Thyroid gland (tissue), 4 donors: ENCODE results near the gene PNPLA1. TPM values are rescaled to one million over a fixed set of nuclear protein-coding genes. Genes with fewer than 3 reads are reported as not detected.

Source experiments
- DNase-seq, 2 donors: peaks; one replicate each; pipeline ENCODE4 v3.0.0-alpha.2; 2019
- H3K27ac ChIP-seq, 3 donors: fragments of 200-600 bp; sonication (generic); 1 replicate in 2 of 3; 2 replicates in 1 of 3; pipeline ENCODE4 v1.5.1; 2016 to 2019; ENCODE audit warnings: mild to moderate bottlenecking in 1 of 3, moderate library complexity in 1 of 3
- H3K27me3 ChIP-seq: fragments of 200-600 bp; sonication (generic); one replicate; pipeline ENCODE4 v1.5.1; 2019
- H3K36me3 ChIP-seq, 2 donors: fragments of 200-600 bp; sonication (generic); one replicate each; pipeline ENCODE4 v1.5.1; 2016 to 2019
- H3K4me1 ChIP-seq, 2 donors: fragments of 200-600 bp; sonication (generic); one replicate each; pipeline ENCODE4 v1.5.1; 2017 to 2019
- H3K4me3 ChIP-seq, 3 donors: fragments of 200-600 bp; sonication (generic); replicated peaks in 1 of 3; 1 replicate in 2 of 3; 2 replicates in 1 of 3; pipeline ENCODE4 v1.5.1; 2016; ENCODE audit warnings: mild to moderate bottlenecking in 1 of 3
- H3K9me3 ChIP-seq: fragments of 200-600 bp; sonication (generic); one replicate; pipeline ENCODE4 v1.5.1; 2017
- CTCF ChIP-seq, 6 experiments: fragments of 200-600 bp in 3 of 6; fragments of 450-650 bp in 3 of 6; sonication (generic) in 3 of 6; IDR thresholded peaks; one replicate each; pipeline ENCODE4 v1.5.1; 2016 to 2019; ENCODE audit warnings: antibody characterized with exemption in 6 of 6, mild to moderate bottlenecking in 2 of 6, inconsistent platforms in 1 of 6, moderate library complexity in 1 of 6
- POLR2A ChIP-seq, 2 donors: fragments of 450-650 bp; IDR thresholded peaks; one replicate each; pipeline ENCODE4 v1.6.1; 2017; ENCODE audit warnings: antibody characterized with exemption in 2 of 2, mild to moderate bottlenecking in 2 of 2, moderate library complexity in 1 of 2
- WGBS, 2 donors: methylation state at CpG; one replicate each; pipeline ENCODE4 v1.1.5; 2017; 5-methylcytosine and 5-hydroxymethylcytosine counted together
- intact Hi-C: fragments of 100-400 bp; cut with DNase I; formaldehyde crosslinking; loops from one replicate; pipeline ENCODE4 v1.15.1; 2023
- total RNA-seq, 4 donors: library from RNA; depleted of rRNA; stranded (reverse); fragments of >200 nt; gene quantifications; one replicate each; pipeline ENCODE4 v1.2.3, GENCODE V29; 2016

PNPLA1 gene
- total RNA-seq, 4 donors from 2014 or later = 0.11 TPM; not detected in 3

DNA sequence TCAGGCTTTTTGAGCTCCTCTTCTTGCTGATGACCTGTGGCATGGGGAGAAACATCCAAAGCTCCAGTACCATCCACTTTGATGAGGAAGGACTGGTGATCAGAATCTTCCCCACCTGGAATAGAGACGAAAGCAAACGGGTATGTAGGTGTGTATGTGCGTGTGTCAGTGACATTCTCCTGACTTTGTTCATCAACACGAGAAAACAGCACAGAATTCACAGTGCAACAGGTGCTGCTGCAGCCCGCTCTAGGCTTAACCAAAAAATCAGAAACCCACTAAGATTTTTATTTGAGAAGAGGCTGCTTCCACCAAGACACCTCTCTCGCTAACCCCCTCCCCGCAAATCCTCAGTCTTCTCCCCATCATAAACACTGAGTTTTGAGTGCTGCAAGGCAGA, 58.7 kb downstream of the PNPLA1 start:
- H3K4me3 ChIP-seq = no peak overlapping the region
- no peaks in the 10 kb centered on the region for H3K36me3 ChIP-seq
- no peak for DNase-seq
- H3K4me1 ChIP-seq = no peaks in the 10 kb centered on the region
- no peaks in the 10 kb centered on the region for H3K27me3 ChIP-seq
- intact Hi-C loops = no loop called here
- H3K9me3 ChIP-seq = no peaks in the 10 kb centered on the region
- no peak for TF ChIP-seq CTCF (IDR thresholded peaks at IDR 0.05)
- TF ChIP-seq POLR2A (IDR thresholded peaks at IDR 0.05) = no peak
- no peak overlapping the region for H3K27ac ChIP-seq
- WGBS, 2 donors = 84% methylated on average over 7 of the region's 7 CpGs

DNA sequence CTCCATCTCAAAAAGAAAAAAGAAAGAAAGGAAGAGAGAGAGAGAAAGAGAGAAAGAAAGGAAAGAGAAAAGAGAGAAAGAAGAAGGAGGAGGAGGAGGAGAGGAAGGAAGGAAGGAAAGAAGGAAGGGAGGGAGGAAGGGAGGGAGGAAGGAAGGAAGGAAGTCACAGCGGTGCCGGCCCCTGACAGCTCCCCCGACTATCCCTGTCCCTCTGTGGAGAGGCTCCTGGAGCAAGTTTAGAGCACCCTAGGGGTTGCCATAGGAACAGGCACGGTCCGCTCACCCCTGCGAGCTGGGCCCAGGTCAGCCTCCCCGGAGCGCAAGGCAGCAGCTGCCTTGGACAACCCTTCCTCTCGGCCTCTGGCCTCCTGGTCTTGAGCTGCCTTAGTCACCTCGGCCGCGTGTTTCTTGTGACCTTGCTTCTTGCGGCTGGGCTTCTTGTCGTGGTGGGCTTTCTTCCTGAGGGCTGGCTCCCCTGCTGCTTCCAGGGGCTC, 60.0 kb downstream of the PNPLA1 start:
- no peak overlapping the region for H3K27ac ChIP-seq
- H3K27me3 ChIP-seq = no peaks in the 10 kb centered on the region
- intact Hi-C loops = no loop called here
- 33 to 38% methylated on average over 13 to 14 of the region's 14 CpGs for WGBS, 2 donors
- H3K4me1 ChIP-seq = no peaks in the 10 kb centered on the region
- H3K4me3 ChIP-seq = no peak overlapping the region
- no peaks in the 10 kb centered on the region for H3K36me3 ChIP-seq
- H3K9me3 ChIP-seq = no peaks in the 10 kb centered on the region
- DNase-seq = peak; percentile 49 to 64
- TF ChIP-seq CTCF (IDR thresholded peaks at IDR 0.05) = no peak
- no peak for TF ChIP-seq POLR2A (IDR thresholded peaks at IDR 0.05)

DNA sequence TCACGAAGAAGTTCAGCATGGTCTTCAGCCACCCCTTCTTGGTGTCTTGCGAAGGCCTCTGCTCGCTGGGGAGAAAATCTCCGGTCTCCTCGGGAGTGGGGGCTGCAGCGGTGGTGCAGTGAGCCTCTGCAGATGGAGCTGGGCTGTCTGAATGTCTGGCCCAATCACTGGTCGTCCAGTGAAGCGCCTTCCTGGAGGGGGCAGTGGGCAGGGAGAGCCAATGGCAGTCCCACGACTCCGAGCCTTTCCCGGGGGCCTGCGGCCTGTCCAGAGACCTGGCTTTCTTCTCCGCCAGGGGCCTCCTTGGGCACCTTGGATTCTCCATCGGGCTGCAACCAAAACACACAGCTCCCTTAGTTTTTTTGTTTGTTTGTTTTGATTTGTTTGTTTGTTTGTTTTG, 60.5 kb downstream of the PNPLA1 start:
- H3K27me3 ChIP-seq = no peaks in the 10 kb centered on the region
- 88 to 92% methylated on average over 13 to 14 of the region's 14 CpGs for WGBS, 2 donors
- no peak overlapping the region for H3K27ac ChIP-seq
- H3K4me3 ChIP-seq = no peak overlapping the region
- H3K9me3 ChIP-seq = no peaks in the 10 kb centered on the region
- TF ChIP-seq CTCF (IDR thresholded peaks at IDR 0.05) (no peak), POLR2A (IDR thresholded peaks at IDR 0.05) (no peak)
- intact Hi-C loops = no loop called here
- no peaks in the 10 kb centered on the region for H3K4me1 ChIP-seq
- DNase-seq = no peak
- H3K36me3 ChIP-seq = no peaks in the 10 kb centered on the region

GRCh38 chr6:36331381-36331780, 61.5 kb downstream of the PNPLA1 start:
- no peaks in the 10 kb centered on the region for H3K4me1 ChIP-seq
- no peaks in the 10 kb centered on the region for H3K27me3 ChIP-seq
- intact Hi-C loops = no loop called here
- 88 to 97% methylated on average over 6 of the region's 6 CpGs for WGBS, 2 donors
- DNase-seq = no peak
- TF ChIP-seq POLR2A (IDR thresholded peaks at IDR 0.05) (no peak), CTCF (IDR thresholded peaks at IDR 0.05) (no peak)
- H3K4me3 ChIP-seq = no peak overlapping the region
- no peaks in the 10 kb centered on the region for H3K36me3 ChIP-seq
- H3K9me3 ChIP-seq = no peaks in the 10 kb centered on the region
- H3K27ac ChIP-seq = no peak overlapping the region

DNA sequence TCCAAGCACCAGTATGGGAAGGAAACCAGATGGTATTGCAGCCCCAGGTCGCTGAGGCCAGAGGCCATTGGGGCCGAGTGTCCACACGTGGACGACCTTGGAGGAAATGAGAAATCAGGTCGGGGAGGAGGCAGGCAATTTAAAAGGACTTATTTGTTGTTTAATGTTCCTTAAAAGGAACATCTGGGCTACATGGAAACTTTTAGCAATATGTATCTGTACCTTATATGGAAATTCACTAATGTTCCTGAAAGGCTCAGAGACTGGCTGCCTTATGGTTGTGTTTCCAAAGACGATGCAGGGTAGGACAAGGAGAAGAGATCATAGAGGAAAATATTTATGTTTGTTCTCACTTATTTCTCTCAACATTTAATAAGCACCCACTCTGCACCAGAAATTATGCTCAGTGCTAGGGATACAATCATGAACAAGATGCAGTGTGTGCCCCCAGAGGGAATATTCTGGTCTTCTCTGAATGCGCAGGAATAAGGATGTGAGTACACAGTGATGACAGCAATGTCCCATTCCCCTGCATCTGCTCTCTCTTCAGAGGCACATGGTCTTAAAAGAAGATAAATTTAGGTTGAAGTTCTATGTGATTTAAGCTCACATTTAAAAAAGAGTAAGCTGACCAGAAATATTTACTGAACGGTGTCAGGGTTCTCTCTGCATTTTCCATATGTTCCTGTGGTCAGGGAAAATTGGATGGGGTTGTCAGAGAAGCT, 63.5 kb downstream of the PNPLA1 start:
- H3K36me3 ChIP-seq = no peaks in the 10 kb centered on the region
- no peaks in the 10 kb centered on the region for H3K27me3 ChIP-seq
- DNase-seq = no peak
- H3K4me1 ChIP-seq = no peaks in the 10 kb centered on the region
- intact Hi-C loops = no loop called here
- H3K9me3 ChIP-seq = no peaks in the 10 kb centered on the region
- H3K4me3 ChIP-seq = no peak overlapping the region
- whole genome bisulfite sequencing, 2 donors = 79 to 82% methylated on average over 8 of the region's 8 CpGs
- no peak overlapping the region for H3K27ac ChIP-seq
- no peak for TF ChIP-seq CTCF (IDR thresholded peaks at IDR 0.05)
- no peak for TF ChIP-seq POLR2A (IDR thresholded peaks at IDR 0.05)
